Stimulated activated CD8-positive, alpha-beta memory T cell treated with anti-CD3 and anti-CD28 coated beads, Interleukin-4, amount 100 ng/mL, for 24 hours (primary cell): Measurements from ENCODE around the gene WNT7A.

ENCODE experiments used
- DNase-seq: peaks from one replicate; pipeline ENCODE4 v3.0.0-alpha.2; 2020; ENCODE audit warnings: low read depth

The WNT7A gene

DNA sequence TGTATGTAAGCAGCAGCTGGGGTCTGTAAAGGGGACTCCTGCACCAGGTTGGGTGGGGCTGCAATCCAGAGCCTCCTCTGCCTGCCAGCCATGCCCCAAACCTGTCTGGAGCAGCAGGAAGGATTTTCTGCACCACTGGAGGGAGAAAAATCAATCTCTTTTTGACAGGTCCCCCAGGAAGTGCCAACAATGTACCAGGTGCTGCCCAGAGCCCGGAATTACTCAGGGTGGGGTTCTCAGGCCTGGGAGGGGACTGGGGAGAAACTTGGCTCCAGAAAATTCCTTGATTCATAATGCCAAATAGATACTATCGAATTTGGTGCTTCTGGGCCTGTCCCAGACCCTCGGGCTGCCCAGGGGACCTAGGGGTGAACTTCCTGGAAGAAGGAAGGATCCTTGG, 52.6 kb downstream of the WNT7A start:
- DNase-seq = no peak

DNA sequence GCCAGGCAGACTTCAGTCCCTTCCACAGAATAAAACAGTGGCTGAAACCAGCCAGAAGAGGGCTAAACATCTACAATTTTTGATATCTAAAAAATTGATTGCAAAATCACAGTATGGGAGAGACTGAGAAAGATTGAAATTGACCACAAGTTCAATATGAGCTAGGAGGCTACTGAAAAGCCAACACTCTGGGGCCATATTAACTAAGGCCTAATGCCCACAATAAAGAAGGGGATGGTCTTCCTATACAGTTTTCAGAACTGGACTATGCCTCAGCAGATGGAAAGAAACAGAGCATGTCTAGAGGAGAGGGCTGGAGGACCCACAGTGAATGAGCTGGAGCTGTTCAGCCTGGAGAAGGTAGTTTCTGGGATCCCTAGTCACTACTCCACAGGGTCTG, 53.2 kb downstream of the WNT7A start:
- DNase-seq = no peak

DNA sequence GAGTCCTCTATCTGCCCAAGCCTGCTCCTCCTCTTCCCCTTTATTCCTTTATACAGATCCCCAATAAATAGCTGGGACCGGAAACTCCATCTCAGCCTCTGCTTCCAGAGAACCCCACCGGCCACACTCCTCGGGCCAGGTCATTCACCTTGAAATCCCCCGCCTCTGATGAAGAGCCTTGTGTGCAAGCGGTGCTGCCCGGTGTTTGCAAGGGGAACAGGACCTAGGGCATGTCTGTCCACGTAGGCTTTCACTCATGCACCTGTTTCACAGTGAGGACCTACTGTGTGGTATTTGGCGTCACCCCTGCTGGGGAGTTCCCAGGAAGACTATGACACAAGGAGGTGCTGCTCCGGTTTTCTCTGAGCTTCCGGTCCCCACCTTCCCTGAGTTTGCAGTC, 54.0 kb downstream of the WNT7A start:
- DNase-seq = no peak

DNA sequence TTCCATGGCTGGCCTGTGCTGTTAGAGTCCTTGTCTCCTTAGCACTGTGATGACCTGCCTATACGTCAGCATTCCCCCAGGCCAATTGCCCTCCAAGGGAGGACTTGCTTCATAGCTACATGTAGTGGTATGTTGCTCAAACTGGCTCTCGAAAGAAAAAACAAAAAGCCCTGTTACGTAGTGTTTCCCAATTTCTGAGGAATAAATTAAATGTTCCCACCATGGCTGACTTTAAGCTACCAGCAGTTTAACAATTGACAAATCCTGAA, 54.6 kb downstream of the WNT7A start:
- no peak for DNase-seq

DNA sequence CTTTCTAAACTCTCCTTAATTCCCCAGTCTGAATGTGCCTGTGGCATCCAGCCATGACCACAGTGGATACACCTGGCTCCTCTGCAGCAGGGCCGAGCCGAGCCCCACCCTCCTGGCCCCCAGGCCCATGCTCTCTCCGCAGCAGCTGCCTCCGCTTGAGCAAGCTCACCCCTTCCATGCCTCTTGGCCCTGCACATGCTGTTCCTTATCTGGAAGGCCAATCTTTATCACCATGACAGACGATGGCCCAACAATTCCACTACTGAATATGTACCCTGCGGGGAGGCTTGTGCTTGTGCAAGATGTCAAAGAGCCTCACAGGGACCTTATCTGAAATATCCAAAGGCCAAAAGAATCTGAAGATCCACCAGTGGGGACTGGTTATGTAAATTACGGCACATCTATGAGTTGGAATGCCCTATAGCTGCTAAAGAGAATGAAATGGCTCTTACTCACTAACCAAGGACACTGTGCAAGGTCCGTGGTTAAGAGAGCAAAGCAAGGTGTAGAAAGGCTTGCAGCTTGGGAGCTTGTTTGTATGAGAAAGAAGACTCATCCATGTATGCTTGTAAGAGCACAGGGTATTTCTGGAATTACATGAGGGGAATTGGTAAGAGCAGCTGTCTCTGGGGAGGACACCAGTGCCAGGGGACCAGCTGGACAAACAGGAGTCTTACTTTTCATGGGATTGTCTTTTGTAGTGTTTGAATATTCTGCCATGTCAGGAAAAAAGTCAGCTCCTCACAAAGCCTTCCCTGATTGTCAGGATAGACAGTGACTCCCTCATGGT, 55.2 kb downstream of the WNT7A start:
- no peak for DNase-seq

DNA sequence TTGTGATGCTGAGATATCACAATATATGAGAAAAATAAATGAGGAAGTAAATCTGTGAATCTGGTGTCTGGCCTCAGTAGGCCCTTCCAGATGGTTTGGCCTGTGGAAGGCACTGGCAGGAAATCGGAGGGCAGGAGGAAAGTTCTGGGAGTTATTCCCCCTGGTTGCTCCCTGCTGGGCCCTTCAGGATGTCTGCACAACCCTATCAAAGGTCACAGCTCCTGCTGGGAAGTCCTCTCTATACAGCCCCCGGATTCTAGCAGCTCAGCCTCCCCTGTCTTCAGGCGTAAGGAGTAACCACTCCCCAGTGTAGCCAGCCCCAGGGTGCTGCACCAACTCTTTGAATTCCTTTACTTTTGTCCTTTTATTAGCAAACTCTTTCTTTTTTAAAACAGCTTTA, 56.2 kb downstream of the WNT7A start:
- no peak for DNase-seq

DNA sequence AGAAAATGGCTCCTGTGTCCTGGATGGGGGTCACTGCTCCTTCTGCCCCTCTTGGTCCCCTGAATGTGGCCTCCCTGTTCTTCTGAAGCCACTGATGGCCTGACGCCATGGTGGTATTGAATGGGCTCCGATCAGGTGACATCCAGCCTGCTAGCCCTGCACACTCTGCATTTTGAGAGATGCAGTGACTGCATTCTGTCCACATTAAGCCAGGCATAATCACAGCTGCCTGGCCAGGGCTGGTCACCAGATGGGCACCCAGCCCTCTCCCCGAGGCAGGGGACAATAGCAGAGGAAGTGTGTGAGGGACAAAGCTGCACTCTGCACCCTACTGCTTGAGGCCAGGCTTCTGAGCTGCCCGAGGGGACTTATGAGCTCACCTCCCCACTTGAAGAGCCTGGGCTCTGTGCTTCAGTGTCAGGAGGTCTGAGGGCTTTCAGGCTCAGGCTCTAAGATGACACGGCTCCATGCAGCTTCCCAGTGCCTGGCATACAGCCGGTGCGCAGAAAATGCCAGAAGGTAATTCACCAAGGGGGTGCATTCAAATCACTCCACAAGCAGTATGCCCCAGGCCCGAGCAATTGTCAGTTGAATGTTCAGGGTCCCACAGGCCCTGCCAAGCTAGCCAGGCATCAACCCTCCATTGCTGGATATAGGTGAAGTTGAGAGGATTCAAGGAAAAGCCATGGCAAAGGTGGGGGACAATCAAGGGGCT, 56.8 kb downstream of the WNT7A start:
- DNase-seq = no peak

DNA sequence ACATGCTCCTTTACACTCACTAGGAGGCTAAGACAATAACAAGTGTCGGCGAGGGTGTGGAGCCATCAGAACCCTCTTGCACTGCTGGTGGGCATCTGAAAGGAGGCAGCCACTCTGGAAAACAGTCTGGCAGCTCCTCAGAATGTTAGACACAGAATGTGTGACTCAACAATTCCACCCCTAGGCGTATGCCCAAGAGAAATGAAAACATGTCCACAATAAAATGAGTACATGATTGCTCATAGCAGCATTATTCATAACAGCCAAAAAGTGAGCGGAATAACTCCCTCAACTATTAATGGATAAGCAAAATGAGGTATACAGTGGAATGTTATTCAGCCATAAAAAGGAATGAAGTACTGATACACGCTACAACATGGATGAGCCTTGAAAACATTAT, 57.8 kb downstream of the WNT7A start:
- no peak for DNase-seq

DNA sequence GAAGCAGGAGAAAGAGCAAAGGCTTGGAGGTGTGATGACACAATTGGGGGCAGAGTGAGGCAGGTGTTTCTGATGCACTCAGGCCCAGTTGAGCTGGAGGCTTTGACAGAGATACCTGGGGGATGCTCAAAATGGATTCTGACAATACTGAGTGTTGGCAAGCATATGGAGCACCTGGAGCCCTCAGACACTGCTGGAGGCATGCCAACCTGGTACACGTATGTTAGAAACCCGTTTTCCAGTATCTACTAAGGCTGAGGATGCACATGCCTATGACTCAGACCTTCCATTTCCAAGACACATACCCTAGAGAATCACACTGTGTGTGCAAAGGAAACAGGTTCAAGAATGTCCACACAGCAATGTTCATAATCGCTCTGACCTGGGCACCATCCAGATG, 58.7 kb downstream of the WNT7A start:
- no peak for DNase-seq

DNA sequence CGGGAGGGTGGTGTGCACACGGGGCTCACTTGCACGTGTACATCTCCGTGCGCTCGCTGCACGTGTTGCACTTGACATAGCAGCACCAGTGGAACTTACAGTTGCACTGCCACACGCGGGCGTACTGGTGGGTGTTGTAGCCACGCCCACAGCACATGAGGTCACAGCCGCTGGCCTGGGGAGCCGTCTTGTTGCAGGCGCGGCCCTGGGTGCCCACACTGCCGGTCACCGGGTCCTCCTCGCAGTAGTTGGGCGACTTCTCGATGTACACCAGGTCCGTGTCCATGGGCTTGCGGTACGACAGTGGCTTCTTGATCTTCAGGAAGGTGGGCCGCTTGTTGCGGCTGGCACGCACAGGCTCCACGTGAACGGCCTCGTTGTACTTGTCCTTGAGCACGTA, 61.0 kb downstream of the WNT7A start:
- DNase-seq = no peak

DNA sequence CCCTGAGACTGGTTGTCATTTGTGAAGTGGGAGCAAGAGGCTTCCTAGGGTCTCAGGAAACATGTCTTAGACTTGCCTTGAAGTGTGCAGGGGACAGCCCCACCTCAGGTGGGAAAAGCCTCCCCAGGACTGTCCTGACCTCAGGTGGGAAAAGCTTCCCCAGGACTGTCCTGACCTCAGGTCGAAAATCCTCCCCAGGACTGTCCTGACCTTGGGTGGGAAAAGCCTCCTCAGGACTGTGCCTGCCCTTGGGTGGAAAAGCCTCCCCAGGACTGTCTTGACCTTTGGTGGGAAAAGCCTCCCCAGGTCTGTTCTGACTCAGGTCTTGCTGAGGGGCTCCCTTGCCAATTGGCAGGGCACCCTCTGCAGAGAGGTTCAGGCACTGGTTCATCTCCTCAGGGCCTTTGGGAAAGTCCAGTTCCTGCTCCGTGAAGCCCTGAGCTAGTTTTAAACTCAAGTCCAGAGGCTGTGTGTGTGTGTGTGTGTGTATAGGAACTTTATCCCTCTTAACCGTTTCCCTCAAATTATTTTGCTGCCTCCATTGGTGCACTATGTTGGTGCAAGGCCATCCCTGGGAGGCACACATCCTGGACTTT, 64.7 kb downstream of the WNT7A start:
- no peak for DNase-seq

DNA sequence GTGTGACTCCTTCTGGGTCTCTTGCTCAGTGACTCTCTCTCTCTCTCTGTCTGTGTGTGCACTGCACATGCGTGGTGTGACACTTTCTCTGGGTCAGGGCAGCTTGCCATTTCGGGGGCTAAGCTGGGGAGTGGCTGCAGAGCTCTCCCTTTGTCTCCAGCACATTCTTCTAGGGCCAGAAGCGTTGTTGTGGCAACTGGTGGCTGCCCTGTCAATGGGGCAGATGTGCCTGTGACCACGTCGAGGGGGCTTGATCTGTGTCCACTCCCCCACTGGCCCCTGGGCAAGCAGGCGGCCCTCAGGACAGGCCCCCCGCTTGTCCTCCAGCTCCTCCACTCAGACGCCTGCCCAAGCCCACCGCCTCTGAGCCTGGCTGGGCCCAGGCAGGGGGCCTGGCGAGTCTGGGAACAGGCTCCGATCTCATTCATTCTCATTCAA, 67.8 kb downstream of the WNT7A start:
- DNase-seq = no peak

DNA sequence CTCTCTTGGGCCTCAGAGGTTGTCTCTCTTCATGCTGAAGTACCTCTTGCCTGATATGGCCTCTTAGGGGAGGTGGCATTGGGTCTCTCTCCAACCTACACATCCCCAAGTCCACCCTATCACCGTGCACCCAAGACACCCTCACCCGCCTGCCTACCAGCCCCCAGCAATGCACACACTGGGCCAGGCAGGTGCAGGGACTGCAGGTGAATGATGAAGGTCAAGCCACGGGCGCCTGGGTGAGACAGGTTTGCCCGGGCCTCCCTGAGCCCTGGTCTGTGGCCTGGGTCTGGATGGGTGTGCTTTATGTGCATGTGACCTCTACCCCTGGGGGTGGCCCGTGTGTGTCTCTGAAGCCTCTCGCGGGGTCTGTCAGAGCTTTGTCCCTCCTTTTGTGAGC, 68.3 kb downstream of the WNT7A start:
- no peak for DNase-seq

DNA sequence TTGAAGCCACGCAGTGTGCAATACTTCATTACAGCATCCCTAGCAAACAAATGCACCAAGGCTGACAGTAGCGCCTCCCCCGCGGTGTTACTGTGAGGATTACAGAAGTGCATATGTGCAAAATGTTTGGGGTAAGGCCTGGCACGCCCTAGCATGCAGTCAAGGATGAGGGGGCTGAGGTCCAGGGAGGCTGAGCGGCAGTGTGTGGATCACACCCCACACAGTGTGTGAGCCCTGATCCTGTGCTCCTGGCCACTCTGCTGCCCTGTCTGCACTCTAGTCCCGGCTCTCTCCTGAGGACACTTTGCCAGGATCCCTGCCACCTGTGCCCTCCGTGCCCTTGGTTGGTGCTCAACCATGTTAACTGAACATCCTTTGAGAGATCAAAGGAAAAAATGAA, 71.3 kb downstream of the WNT7A start:
- no peak for DNase-seq

DNA sequence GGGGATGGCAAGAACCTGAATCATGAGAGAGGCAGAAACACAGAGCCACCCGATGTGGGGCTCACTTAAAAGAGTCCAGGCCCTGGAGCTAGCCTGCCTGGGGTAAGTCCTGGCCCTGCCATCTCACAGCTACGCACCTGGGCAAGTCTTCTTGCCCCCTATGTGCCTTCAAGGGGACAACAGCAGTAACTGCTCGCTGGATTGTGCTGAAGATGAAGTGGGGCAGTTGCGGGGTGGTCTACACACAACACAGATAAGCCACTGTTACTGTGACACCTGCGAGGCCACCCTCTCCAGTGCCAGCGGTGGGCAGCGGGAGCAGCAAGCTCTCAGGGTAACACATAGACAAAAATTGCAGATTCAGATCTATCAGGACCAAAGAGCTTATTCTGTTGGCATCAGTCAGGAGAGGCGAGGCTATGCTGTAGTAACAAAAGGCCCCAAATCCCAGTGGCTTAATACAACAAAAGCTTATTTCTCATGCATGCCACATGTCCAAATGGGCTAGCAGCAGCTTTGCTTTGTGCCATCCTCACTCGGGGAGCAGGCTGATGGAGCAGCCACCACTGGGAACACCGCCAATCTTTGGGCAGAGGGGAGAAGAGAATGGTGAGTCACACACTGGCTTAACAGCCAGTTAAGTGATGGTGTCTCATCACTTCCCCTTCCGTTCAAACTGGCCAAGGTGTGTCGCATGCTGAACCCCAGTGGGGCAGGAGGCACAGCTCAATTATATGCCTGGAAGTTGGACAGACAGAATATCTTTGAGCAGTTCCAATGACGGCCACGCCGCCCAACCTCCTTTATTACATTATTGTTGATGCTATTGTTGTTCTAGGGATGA, 78.3 kb downstream of the WNT7A start:
- no peak for DNase-seq

DNA sequence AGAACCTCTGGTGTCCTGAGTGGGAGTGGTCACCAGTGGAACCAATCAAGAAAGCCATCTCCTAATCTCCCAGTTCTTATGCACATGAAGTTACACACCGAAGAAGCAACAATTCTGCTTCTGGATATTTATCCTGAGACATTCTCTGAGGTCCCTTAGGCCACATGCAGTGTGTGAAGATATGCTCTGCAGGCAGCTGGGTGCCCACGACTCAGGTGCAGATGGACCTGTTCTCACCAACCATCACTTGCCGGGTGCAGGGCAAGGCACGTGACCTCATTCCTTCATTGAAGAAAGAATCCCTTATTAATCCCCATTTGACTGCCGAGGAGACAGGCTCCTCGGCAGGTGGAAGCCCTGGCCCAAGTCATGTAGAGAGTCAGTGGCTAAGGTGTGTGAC, 79.8 kb downstream of the WNT7A start:
- no peak for DNase-seq

DNA sequence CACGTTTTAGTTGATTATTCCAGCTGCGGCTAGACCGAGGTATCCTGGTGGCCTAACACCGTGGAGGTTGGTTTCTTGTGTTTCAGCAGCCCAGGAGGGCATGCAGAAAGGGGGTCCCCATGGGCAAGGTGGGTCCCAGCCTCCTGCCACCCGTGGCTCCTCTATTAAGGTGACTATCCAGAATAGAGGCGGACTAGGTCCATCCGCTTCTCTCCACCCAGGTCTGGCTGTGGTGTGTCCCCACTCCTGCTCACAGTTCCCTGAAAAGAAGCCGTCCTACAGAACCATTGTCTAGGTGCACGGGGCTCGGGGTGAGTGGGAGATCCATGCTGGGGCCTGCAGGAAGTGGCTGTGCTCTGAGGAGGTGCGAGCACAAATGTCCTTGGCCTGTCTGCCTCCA, 81.5 kb downstream of the WNT7A start:
- DNase-seq = no peak

DNA sequence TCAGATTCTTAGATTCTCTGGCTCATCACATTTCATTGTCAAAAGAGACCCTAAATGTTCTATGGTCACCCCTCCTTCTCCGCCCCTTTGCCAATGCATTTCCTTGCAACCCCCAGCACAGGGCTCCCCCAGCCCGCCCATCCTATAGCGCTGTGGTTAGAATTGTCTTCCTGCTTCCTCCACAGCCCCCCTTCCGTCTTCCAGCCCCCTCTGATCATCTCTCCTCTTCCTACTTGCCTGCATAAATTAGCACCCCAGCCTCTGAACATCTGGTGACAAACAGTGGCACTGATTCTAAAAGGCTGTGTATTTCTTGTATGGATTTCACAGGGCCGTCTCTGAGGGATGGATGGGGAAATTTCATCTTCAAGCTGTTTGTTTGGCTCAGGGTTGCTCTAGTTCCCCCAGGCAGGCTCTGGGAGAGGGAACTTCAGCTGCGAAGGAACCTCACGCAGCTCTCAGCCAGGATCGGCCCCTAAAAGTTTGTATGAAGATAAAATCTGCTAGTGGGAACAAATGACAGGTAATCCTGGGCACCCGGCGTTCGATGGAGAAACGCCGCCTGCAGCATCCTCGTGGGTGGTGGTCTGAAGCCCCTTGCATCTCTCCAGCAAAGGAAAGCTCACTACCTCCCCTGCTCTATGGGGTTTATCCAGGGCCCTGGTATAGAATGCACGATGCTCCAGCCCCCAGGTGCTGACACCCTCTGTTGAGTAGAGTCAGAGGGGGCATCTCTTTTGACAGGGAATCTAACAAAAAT, 83.0 kb downstream of the WNT7A start:
- no peak for DNase-seq

DNA sequence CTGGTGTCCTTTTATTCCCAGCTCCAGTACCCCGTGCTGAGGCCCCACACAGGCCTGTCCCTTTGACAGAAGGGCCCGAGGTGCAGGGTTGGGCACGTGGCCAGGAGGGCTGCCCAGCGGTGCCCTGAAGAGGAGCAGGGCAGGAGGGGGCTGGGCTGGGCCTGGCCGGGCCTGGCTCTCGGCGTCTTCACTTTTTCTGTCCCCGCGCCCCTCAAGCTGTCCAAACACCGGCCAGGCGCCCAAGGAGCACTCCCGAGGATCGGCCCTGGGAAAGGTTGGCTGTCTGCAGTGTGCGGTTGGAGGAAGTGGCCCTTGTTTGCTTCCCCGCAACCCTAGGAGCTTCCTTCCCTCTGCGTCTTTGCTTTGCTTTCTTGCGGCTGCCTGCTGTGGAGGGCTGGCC, 84.1 kb downstream of the WNT7A start:
- DNase-seq = no peak

DNA sequence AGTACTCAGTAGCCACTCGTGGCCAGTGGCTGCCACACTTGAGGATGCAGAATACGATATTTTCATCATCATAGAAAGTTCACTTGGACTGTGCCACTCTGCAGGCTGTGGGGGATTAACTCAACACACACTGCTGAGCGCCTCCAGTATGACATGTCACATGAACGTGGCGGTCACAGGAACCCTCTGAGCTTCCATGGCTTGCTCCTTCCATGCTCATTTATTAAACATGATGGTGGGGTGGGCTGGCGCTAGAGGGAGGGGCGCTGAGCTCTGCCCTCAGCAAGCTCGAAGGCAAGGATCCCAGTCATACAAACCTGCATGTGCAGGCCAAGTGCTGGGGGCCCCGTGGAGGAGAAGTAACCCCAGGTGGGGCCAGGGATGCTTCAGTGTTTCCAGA, 85.5 kb downstream of the WNT7A start:
- DNase-seq = no peak

DNA sequence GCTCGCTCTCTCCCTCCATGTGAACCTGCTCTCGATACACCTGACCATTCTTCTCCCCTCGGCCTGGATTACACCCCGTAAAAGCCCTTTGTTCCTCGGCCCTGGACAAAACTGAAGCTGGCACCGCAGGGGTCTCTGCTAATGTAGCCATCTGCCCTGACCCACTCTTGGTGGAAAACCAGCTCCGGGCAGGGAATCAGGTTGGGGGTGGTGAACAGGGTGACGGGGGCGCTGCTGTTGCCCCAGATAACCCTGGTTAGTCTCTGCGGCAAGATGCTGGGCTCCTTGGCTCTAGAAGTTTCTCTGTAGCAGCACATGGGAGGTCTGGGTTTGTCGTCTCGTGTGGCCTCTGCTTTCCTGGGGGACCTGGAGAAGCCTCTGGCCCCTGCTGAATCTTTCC, 86.4 kb downstream of the WNT7A start:
- no peak for DNase-seq
